ENCODE data around the gene CLNK. TPM values are rescaled to one million over a fixed set of nuclear protein-coding genes. Genes with fewer than 3 reads are reported as not detected.

The CLNK gene
- total RNA-seq, 1 donor from 2014 or later, result not detected

DNA sequence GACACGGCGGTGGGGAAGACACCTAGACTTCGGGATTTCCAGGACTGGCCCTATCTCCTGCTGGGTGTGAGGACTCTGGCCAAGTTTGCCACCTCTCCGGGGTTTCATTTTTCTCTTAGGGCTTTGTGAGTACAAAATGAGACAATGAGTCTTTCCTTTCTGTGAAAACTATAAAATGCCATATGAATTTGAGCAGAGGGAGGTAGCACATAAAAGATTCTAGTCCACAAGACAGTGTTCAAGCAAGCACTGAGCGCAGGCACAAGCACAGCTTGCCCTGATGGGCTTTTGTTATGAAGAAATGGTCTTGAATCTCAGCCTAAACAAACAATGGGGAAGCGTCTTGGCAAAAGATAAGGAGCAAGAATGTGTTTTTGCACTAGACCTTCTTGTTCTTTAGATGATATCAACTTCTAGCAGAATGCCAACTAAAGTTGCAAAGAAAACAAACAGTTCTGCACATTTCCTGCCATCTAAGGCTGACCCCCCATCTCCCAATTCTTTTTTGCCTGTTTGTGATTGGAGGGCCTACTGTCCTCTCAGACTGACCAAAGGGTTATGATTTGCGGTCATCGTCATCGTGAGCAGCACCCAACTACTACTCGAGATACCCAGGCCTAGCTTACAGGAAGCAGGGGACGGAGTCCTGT lies 154.3 kb downstream of the CLNK start:
- Mint-ChIP-seq H3K27ac (no peak overlapping the region), H3K27me3 (no peaks in the 10 kb centered on the region), H3K4me1 (ENCODE audit: low read depth) (peaks cover 15% of the 10 kb centered on the region), H3K4me3 (ENCODE audit: low read depth) (no peak overlapping the region), H3K9me3 (ENCODE audit: low read depth) (no peaks in the 10 kb centered on the region), H3K36me3 (ENCODE audit: insufficient read depth) (no peaks in the 10 kb centered on the region)
- no peak for DNase-seq (ENCODE audit: low spot score, unreplicated experiment)
- TF ChIP-seq CTCF (IDR thresholded peaks at IDR 0.05; ENCODE audit: unreplicated experiment), result no peak

- H3K27me3 Mint-ChIP-seq, result no peaks in the 10 kb centered on the region
- no peak overlapping the region for H3K4me3 Mint-ChIP-seq (ENCODE audit: low read depth)
- H3K27ac Mint-ChIP-seq, result no peak overlapping the region
- no peaks in the 10 kb centered on the region for H3K36me3 Mint-ChIP-seq (ENCODE audit: insufficient read depth)
- no peak for TF ChIP-seq CTCF (IDR thresholded peaks at IDR 0.05; ENCODE audit: unreplicated experiment)
- peaks cover 13% of the 10 kb centered on the region for H3K4me1 Mint-ChIP-seq (ENCODE audit: low read depth)
- no peak for DNase-seq (ENCODE audit: low spot score, unreplicated experiment)
- no peaks in the 10 kb centered on the region for H3K9me3 Mint-ChIP-seq (ENCODE audit: low read depth)
These were observed 155.1 kb downstream of the CLNK start for GRCh38 chr4:10529291-10530136.

- DNase-seq (ENCODE audit: low spot score, unreplicated experiment), result no peak
- peaks cover 7% of the 10 kb centered on the region for H3K4me1 Mint-ChIP-seq (ENCODE audit: low read depth)
- H3K27ac Mint-ChIP-seq, result no peak overlapping the region
- no peak for TF ChIP-seq CTCF (IDR thresholded peaks at IDR 0.05; ENCODE audit: unreplicated experiment)
- H3K27me3 Mint-ChIP-seq, result no peaks in the 10 kb centered on the region
- H3K4me3 Mint-ChIP-seq (ENCODE audit: low read depth), result no peak overlapping the region
- H3K36me3 Mint-ChIP-seq (ENCODE audit: insufficient read depth), result no peaks in the 10 kb centered on the region
- H3K9me3 Mint-ChIP-seq (ENCODE audit: low read depth), result no peaks in the 10 kb centered on the region
These were observed 157.1 kb downstream of the CLNK start for GRCh38 chr4:10527438-10527837.

GRCh38 chr4:10526429-10527222 lies 157.9 kb downstream of the CLNK start:
- Mint-ChIP-seq H3K27ac (no peak overlapping the region), H3K4me1 (ENCODE audit: low read depth) (peaks cover 7% of the 10 kb centered on the region), H3K9me3 (ENCODE audit: low read depth) (no peaks in the 10 kb centered on the region), H3K36me3 (ENCODE audit: insufficient read depth) (no peaks in the 10 kb centered on the region), H3K27me3 (no peaks in the 10 kb centered on the region), H3K4me3 (ENCODE audit: low read depth) (no peak overlapping the region)
- no peak for TF ChIP-seq CTCF (IDR thresholded peaks at IDR 0.05; ENCODE audit: unreplicated experiment)
- no peak for DNase-seq (ENCODE audit: low spot score, unreplicated experiment)

DNA sequence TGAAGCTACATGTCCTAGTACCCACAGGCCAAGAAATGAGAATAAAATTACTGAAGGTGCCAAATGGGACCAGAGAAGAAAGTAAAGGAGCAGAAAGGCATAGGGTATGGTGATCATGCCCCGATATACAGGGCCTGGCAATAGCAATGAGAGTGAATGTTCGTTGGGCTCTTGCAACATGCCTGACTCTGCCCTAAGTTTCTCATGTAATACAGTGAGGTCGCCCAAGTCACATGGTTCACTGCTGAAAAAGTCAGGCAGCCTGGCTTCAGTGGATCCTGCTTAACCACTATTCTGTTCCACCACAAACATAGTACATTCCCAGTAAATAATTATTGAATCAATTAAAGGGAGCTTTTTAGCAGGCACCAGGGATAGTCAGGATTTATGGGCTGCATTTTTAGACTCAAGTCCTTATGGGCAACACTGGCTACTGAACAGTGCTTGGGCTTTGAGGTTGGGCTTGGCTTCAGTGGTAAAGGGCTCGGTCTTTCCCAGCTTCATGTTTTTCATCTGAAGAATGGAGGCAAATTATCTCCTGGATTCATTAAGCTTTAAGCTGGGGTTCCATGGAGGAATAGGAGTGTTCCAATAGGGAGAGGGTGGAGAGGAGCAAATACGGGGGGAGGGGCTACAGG lies 160.3 kb downstream of the CLNK start:
- H3K9me3 Mint-ChIP-seq (ENCODE audit: low read depth), result no peaks in the 10 kb centered on the region
- TF ChIP-seq CTCF (IDR thresholded peaks at IDR 0.05; ENCODE audit: unreplicated experiment), result no peak

More for the DNA sequence above, 160.3 kb downstream of the CLNK start:
- Mint-ChIP-seq H3K27ac (no peak overlapping the region), H3K36me3 (ENCODE audit: insufficient read depth) (no peaks in the 10 kb centered on the region), H3K4me1 (ENCODE audit: low read depth) (peaks cover under 1% of the 10 kb centered on the region), H3K27me3 (no peaks in the 10 kb centered on the region), H3K4me3 (ENCODE audit: low read depth) (no peak overlapping the region)
- DNase-seq (ENCODE audit: low spot score, unreplicated experiment), result no peak
